Neural cell (in vitro differentiated cells): ENCODE results near the gene MAPK11.

ENCODE experiments used
- CTCF ChIP-seq: fragments of 450-650 bp; IDR thresholded peaks from 2 replicates; pipeline ENCODE4 v1.5.1; 2014; ENCODE audit warnings: antibody characterized with exemption, mild to moderate bottlenecking, moderate library complexity; ENCODE audit not compliant: poor library complexity, severe bottlenecking
- EZH2 ChIP-seq: fragments of 200-600, 300-800 bp; shearing (Covaris generic), sonication (generic); IDR thresholded peaks from 2 replicates; pipeline ENCODE4 v1.6.1; 2014; ENCODE audit warnings: antibody characterized with exemption, low read length, borderline replicate concordance, mild to moderate bottlenecking; ENCODE audit not compliant: insufficient read depth, poor library complexity, severe bottlenecking
- MXI1 ChIP-seq: fragments of 450-650 bp; conservative IDR thresholded peaks from 2 replicates; pipeline ENCODE4 v1.6.1; 2014; ENCODE audit warnings: antibody characterized with exemption, mild to moderate bottlenecking; ENCODE audit not compliant: poor library complexity, severe bottlenecking
- POLR2AphosphoS5 ChIP-seq: IDR thresholded peaks from 2 replicates; pipeline ENCODE4 v1.6.1; 2012
- RAD21 ChIP-seq: fragments of 450-650 bp; conservative IDR thresholded peaks from 2 replicates; pipeline ENCODE4 v1.6.1; 2014; ENCODE audit warnings: antibody characterized with exemption, mild to moderate bottlenecking, moderate library complexity
- SMC3 ChIP-seq: fragments of 450-650 bp; conservative IDR thresholded peaks from 2 replicates; pipeline ENCODE4 v1.6.1; 2014; ENCODE audit warnings: antibody characterized with exemption, mild to moderate bottlenecking, moderate library complexity; ENCODE audit not compliant: poor library complexity
- TF ChIP-seq, protein P1 (sequence below): IDR thresholded peaks from 2 replicates; pipeline ENCODE4 v1.6.1; 2012; ENCODE audit warnings: borderline replicate concordance

GRCh38 chr22:50314455-50315288 is 44.5 kb upstream of the MAPK11 start:
- TF ChIP-seq CTCF (no peak), MXI1 (no peak), EZH2 (no peak), RAD21 (no peak), SMC3 (no peak), POLR2AphosphoS5 (no peak)
- TF ChIP-seq, protein P1, sequence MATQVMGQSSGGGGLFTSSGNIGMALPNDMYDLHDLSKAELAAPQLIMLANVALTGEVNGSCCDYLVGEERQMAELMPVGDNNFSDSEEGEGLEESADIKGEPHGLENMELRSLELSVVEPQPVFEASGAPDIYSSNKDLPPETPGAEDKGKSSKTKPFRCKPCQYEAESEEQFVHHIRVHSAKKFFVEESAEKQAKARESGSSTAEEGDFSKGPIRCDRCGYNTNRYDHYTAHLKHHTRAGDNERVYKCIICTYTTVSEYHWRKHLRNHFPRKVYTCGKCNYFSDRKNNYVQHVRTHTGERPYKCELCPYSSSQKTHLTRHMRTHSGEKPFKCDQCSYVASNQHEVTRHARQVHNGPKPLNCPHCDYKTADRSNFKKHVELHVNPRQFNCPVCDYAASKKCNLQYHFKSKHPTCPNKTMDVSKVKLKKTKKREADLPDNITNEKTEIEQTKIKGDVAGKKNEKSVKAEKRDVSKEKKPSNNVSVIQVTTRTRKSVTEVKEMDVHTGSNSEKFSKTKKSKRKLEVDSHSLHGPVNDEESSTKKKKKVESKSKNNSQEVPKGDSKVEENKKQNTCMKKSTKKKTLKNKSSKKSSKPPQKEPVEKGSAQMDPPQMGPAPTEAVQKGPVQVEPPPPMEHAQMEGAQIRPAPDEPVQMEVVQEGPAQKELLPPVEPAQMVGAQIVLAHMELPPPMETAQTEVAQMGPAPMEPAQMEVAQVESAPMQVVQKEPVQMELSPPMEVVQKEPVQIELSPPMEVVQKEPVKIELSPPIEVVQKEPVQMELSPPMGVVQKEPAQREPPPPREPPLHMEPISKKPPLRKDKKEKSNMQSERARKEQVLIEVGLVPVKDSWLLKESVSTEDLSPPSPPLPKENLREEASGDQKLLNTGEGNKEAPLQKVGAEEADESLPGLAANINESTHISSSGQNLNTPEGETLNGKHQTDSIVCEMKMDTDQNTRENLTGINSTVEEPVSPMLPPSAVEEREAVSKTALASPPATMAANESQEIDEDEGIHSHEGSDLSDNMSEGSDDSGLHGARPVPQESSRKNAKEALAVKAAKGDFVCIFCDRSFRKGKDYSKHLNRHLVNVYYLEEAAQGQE: no peak
